ENCODE measurements around the gene SYNE1.
"Not testable (repeated sequence)": the region's sequence is repeated elsewhere in the genome, so short reads cannot be mapped to it uniquely, and the experiment has no call there.

SYNE1 gene, protein sequence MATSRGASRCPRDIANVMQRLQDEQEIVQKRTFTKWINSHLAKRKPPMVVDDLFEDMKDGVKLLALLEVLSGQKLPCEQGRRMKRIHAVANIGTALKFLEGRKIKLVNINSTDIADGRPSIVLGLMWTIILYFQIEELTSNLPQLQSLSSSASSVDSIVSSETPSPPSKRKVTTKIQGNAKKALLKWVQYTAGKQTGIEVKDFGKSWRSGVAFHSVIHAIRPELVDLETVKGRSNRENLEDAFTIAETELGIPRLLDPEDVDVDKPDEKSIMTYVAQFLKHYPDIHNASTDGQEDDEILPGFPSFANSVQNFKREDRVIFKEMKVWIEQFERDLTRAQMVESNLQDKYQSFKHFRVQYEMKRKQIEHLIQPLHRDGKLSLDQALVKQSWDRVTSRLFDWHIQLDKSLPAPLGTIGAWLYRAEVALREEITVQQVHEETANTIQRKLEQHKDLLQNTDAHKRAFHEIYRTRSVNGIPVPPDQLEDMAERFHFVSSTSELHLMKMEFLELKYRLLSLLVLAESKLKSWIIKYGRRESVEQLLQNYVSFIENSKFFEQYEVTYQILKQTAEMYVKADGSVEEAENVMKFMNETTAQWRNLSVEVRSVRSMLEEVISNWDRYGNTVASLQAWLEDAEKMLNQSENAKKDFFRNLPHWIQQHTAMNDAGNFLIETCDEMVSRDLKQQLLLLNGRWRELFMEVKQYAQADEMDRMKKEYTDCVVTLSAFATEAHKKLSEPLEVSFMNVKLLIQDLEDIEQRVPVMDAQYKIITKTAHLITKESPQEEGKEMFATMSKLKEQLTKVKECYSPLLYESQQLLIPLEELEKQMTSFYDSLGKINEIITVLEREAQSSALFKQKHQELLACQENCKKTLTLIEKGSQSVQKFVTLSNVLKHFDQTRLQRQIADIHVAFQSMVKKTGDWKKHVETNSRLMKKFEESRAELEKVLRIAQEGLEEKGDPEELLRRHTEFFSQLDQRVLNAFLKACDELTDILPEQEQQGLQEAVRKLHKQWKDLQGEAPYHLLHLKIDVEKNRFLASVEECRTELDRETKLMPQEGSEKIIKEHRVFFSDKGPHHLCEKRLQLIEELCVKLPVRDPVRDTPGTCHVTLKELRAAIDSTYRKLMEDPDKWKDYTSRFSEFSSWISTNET (N-terminal part only)

GRCh38 chr6:152637296-152638047, at the start of gene SYNE1:
SYNE1 (minus strand) TSS chr6:152637362; CDS start chr6:152628331, 9,031 bp downstream.
- H3K4me3 ChIP-seq (ENCODE audit: low read depth, low read length): no peak within 1 kb of the TSS
- TF ChIP-seq, protein P1, sequence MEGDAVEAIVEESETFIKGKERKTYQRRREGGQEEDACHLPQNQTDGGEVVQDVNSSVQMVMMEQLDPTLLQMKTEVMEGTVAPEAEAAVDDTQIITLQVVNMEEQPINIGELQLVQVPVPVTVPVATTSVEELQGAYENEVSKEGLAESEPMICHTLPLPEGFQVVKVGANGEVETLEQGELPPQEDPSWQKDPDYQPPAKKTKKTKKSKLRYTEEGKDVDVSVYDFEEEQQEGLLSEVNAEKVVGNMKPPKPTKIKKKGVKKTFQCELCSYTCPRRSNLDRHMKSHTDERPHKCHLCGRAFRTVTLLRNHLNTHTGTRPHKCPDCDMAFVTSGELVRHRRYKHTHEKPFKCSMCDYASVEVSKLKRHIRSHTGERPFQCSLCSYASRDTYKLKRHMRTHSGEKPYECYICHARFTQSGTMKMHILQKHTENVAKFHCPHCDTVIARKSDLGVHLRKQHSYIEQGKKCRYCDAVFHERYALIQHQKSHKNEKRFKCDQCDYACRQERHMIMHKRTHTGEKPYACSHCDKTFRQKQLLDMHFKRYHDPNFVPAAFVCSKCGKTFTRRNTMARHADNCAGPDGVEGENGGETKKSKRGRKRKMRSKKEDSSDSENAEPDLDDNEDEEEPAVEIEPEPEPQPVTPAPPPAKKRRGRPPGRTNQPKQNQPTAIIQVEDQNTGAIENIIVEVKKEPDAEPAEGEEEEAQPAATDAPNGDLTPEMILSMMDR (IDR thresholded peaks at IDR 0.05; ENCODE audit: borderline replicate concordance, insufficient read depth, low read depth, low read length): no peak

DNA sequence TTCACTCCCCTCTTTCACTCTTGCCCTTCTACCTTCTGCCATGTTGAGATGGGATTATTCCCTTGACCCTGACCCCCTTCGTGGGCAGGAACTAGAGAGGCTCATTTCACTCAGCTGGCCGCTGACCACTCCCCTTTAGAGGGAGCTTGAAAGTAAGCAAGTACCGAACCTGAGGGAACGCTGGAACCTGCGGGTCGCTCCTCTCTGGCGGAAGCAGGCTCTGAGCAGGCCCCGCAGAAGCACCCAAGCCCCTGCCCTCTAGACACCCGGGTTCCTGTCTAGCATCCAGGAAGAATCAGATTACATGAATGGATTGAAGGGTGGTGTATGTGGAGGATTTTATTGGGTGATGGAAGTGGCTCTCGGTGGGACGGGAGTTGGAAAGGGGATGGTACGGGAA, 48.7 kb upstream of the SYNE1 start:
- no peak overlapping the region for H3K4me3 ChIP-seq (ENCODE audit: low read depth, low read length)
- TF ChIP-seq, protein P1 (IDR thresholded peaks at IDR 0.05; ENCODE audit: borderline replicate concordance, insufficient read depth, low read depth, low read length): no peak

- not testable (repeated sequence) for H3K4me3 ChIP-seq (ENCODE audit: low read depth, low read length)
These were observed 45.8 kb upstream of the SYNE1 start for GRCh38 chr6:152682935-152683334.

DNA sequence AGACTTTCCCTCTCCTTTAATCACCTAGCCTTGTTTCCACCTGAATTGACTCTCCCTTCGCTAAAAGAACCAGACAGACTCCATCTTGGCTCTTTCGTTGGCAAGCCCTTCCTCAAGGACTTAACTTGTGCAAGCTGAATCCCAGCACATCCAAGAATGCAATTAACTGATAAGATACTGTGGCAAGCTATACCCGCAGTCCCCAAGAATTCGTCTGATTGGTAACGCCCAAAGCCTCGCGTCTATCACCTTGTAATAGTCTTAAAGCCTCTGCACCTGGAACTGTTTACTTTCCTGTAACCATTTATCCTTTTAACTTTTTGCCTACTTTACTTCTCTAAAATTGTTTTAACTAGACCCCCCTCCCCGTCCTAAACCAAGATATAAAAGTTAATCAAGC, 45.0 kb upstream of the SYNE1 start:
- H3K4me3 ChIP-seq (ENCODE audit: low read depth, low read length): no peak overlapping the region
- TF ChIP-seq, protein P1 (IDR thresholded peaks at IDR 0.05; ENCODE audit: borderline replicate concordance, insufficient read depth, low read depth, low read length): no peak

GRCh38 chr6:152680879-152681517, 43.8 kb upstream of the SYNE1 start:
- H3K4me3 ChIP-seq (ENCODE audit: low read depth, low read length): no peak overlapping the region
- TF ChIP-seq, protein P1 (IDR thresholded peaks at IDR 0.05; ENCODE audit: borderline replicate concordance, insufficient read depth, low read depth, low read length): no peak

GRCh38 chr6:152680151-152680550, 43.0 kb upstream of the SYNE1 start:
- TF ChIP-seq, protein P1 (IDR thresholded peaks at IDR 0.05; ENCODE audit: borderline replicate concordance, insufficient read depth, low read depth, low read length): no peak
- no peak overlapping the region for H3K4me3 ChIP-seq (ENCODE audit: low read depth, low read length)
